ENCODE data around the gene CHRNE.

The CHRNE gene

GRCh38 chr17:4895657-4896331 is 7.1 kb downstream of the CHRNE start:
- no peaks in the 10 kb centered on the region for H3K4me1 ChIP-seq (ENCODE audit: control insufficient read depth, insufficient read depth, low read length, poor library complexity, severe bottlenecking)
- peaks cover 89% of the 10 kb centered on the region for H3K36me3 ChIP-seq (ENCODE audit: control insufficient read depth, insufficient read depth, low read length)
- H3K27ac ChIP-seq (ENCODE audit: low read depth, low read length, severe bottlenecking): no peak overlapping the region
- H3K9me3 ChIP-seq (ENCODE audit: control insufficient read depth, low read length): peaks cover 2% of the 10 kb centered on the region
- H3K4me3 ChIP-seq (ENCODE audit: extremely low read depth, insufficient read depth, low read length, poor library complexity, severe bottlenecking): no peak overlapping the region
- 87% methylated on average over 20 to 25 of the region's 27 CpGs for WGBS, 2 experiments (ENCODE audit: insufficient coverage in 2 of 2)

GRCh38 chr17:4895121-4895520 is 7.8 kb downstream of the CHRNE start:
- no peak overlapping the region for H3K27ac ChIP-seq (ENCODE audit: low read depth, low read length, severe bottlenecking)
- 98% methylated on average over 9 to 11 of the region's 13 CpGs for WGBS, 2 experiments (ENCODE audit: insufficient coverage in 2 of 2)
- H3K36me3 ChIP-seq (ENCODE audit: control insufficient read depth, insufficient read depth, low read length): peaks cover 88% of the 10 kb centered on the region
- H3K9me3 ChIP-seq (ENCODE audit: control insufficient read depth, low read length): no peaks in the 10 kb centered on the region
- no peaks in the 10 kb centered on the region for H3K4me1 ChIP-seq (ENCODE audit: control insufficient read depth, insufficient read depth, low read length, poor library complexity, severe bottlenecking)
- no peak overlapping the region for H3K4me3 ChIP-seq (ENCODE audit: extremely low read depth, insufficient read depth, low read length, poor library complexity, severe bottlenecking)

- Histone ChIP-seq H3K36me3 (ENCODE audit: control insufficient read depth, insufficient read depth, low read length) (peaks cover 79% of the 10 kb centered on the region), H3K4me1 (ENCODE audit: control insufficient read depth, insufficient read depth, low read length, poor library complexity, severe bottlenecking) (no peaks in the 10 kb centered on the region), H3K27ac (ENCODE audit: low read depth, low read length, severe bottlenecking) (no peak overlapping the region), H3K9me3 (ENCODE audit: control insufficient read depth, low read length) (no peaks in the 10 kb centered on the region), H3K4me3 (ENCODE audit: extremely low read depth, insufficient read depth, low read length, poor library complexity, severe bottlenecking) (no peak overlapping the region)
- WGBS, 2 experiments (ENCODE audit: insufficient coverage in 2 of 2): 92 to 97% methylated on average over 30 of the region's 31 CpGs
Observed at GRCh38 chr17:4893721-4894560, 9.0 kb downstream of the CHRNE start.

GRCh38 chr17:4893272-4893671 is 9.6 kb downstream of the CHRNE start:
- Histone ChIP-seq H3K27ac (ENCODE audit: low read depth, low read length, severe bottlenecking) (no peak overlapping the region), H3K4me3 (ENCODE audit: extremely low read depth, insufficient read depth, low read length, poor library complexity, severe bottlenecking) (no peak overlapping the region), H3K4me1 (ENCODE audit: control insufficient read depth, insufficient read depth, low read length, poor library complexity, severe bottlenecking) (no peaks in the 10 kb centered on the region), H3K36me3 (ENCODE audit: control insufficient read depth, insufficient read depth, low read length) (peaks cover 84% of the 10 kb centered on the region), H3K9me3 (ENCODE audit: control insufficient read depth, low read length) (no peaks in the 10 kb centered on the region)
- WGBS, 2 experiments (ENCODE audit: insufficient coverage in 2 of 2): 95% methylated on average over 16 of the region's 18 CpGs

GRCh38 chr17:4892499-4893221 is 10.2 kb downstream of the CHRNE start:
- WGBS, 2 experiments (ENCODE audit: insufficient coverage in 2 of 2): 89 to 97% methylated on average over 7 to 19 of the region's 23 CpGs
- Histone ChIP-seq H3K36me3 (ENCODE audit: control insufficient read depth, insufficient read depth, low read length) (peaks cover 87% of the 10 kb centered on the region), H3K4me3 (ENCODE audit: extremely low read depth, insufficient read depth, low read length, poor library complexity, severe bottlenecking) (no peak overlapping the region), H3K27ac (ENCODE audit: low read depth, low read length, severe bottlenecking) (no peak overlapping the region), H3K4me1 (ENCODE audit: control insufficient read depth, insufficient read depth, low read length, poor library complexity, severe bottlenecking) (no peaks in the 10 kb centered on the region), H3K9me3 (ENCODE audit: control insufficient read depth, low read length) (no peaks in the 10 kb centered on the region)

GRCh38 chr17:4891411-4892410 is 11.2 kb downstream of the CHRNE start:
- Histone ChIP-seq H3K9me3 (ENCODE audit: control insufficient read depth, low read length) (no peaks in the 10 kb centered on the region), H3K36me3 (ENCODE audit: control insufficient read depth, insufficient read depth, low read length) (peaks cover 86% of the 10 kb centered on the region), H3K4me3 (ENCODE audit: extremely low read depth, insufficient read depth, low read length, poor library complexity, severe bottlenecking) (no peak overlapping the region), H3K27ac (ENCODE audit: low read depth, low read length, severe bottlenecking) (no peak overlapping the region), H3K4me1 (ENCODE audit: control insufficient read depth, insufficient read depth, low read length, poor library complexity, severe bottlenecking) (no peaks in the 10 kb centered on the region)
- WGBS, 2 experiments (ENCODE audit: insufficient coverage in 2 of 2): 92 to 95% methylated on average over 34 to 37 of the region's 42 CpGs

- H3K4me3 ChIP-seq (ENCODE audit: extremely low read depth, insufficient read depth, low read length, poor library complexity, severe bottlenecking): no peak overlapping the region
- WGBS, 2 experiments (ENCODE audit: insufficient coverage in 2 of 2): 97% methylated on average over 13 to 17 of the region's 18 CpGs
- H3K4me1 ChIP-seq (ENCODE audit: control insufficient read depth, insufficient read depth, low read length, poor library complexity, severe bottlenecking): no peaks in the 10 kb centered on the region
- peaks cover 82% of the 10 kb centered on the region for H3K36me3 ChIP-seq (ENCODE audit: control insufficient read depth, insufficient read depth, low read length)
- H3K27ac ChIP-seq (ENCODE audit: low read depth, low read length, severe bottlenecking): no peak overlapping the region
- no peaks in the 10 kb centered on the region for H3K9me3 ChIP-seq (ENCODE audit: control insufficient read depth, low read length)
Observed at GRCh38 chr17:4887581-4887980, 15.3 kb downstream of the CHRNE start.

GRCh38 chr17:4886830-4887229 is 16.1 kb downstream of the CHRNE start:
- Histone ChIP-seq H3K4me3 (ENCODE audit: extremely low read depth, insufficient read depth, low read length, poor library complexity, severe bottlenecking) (no peak overlapping the region), H3K9me3 (ENCODE audit: control insufficient read depth, low read length) (no peaks in the 10 kb centered on the region), H3K36me3 (ENCODE audit: control insufficient read depth, insufficient read depth, low read length) (peaks cover 79% of the 10 kb centered on the region), H3K4me1 (ENCODE audit: control insufficient read depth, insufficient read depth, low read length, poor library complexity, severe bottlenecking) (no peaks in the 10 kb centered on the region), H3K27ac (ENCODE audit: low read depth, low read length, severe bottlenecking) (no peak overlapping the region)
- WGBS, 2 experiments (ENCODE audit: insufficient coverage in 2 of 2): 98 to 99% methylated on average over 9 of the region's 12 CpGs

- H3K9me3 ChIP-seq (ENCODE audit: control insufficient read depth, low read length): no peaks in the 10 kb centered on the region
- 84 to 100% methylated on average over 4 of the region's 4 CpGs for WGBS, 2 experiments (ENCODE audit: insufficient coverage in 2 of 2)
- H3K4me3 ChIP-seq (ENCODE audit: extremely low read depth, insufficient read depth, low read length, poor library complexity, severe bottlenecking): no peak overlapping the region
- H3K36me3 ChIP-seq (ENCODE audit: control insufficient read depth, insufficient read depth, low read length): peaks cover 76% of the 10 kb centered on the region
- no peak overlapping the region for H3K27ac ChIP-seq (ENCODE audit: low read depth, low read length, severe bottlenecking)
- H3K4me1 ChIP-seq (ENCODE audit: control insufficient read depth, insufficient read depth, low read length, poor library complexity, severe bottlenecking): peaks cover 6% of the 10 kb centered on the region
Observed at GRCh38 chr17:4884489-4884888, 18.4 kb downstream of the CHRNE start.
